Jurkat, Clone E6-1 (cell line): ENCODE results near the gene SCYGR6. TPM values are rescaled to one million over a fixed set of nuclear protein-coding genes. Genes with fewer than 3 reads are reported as not detected.
A peak's percentile ranks its signal among the peaks of the same experiment; 100 is the strongest.
"Not testable (repeated sequence)": the region's sequence is repeated elsewhere in the genome, so short reads cannot be mapped to it uniquely, and the experiment has no call there.

Source experiments
- DNase-seq: peaks from one replicate; pipeline ENCODE4 v3.0.0-alpha.2; 2011; ENCODE audit warnings: low read depth, low spot score
- H3K4me3 ChIP-seq: 2 replicates; pipeline ENCODE4 v1.5.1; 2011; ENCODE audit warnings: mild to moderate bottlenecking, low read length, control low read depth, moderate library complexity
- polyA plus RNA-seq: library from polyadenylated mRNA; unstranded; fragments of >200 nt; gene quantifications from one replicate; pipeline ENCODE4 v1.2.1, GENCODE V29; 2012; ENCODE audit warnings: missing spikeins; ENCODE audit not compliant: insufficient read length, insufficient read depth

SCYGR6 gene, protein sequence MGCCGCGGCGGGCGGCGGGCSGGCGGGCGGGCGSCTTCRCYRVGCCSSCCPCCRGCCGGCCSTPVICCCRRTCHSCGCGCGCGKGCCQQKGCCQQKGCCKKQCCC
- polyA plus RNA-seq = not detected

- peak; percentile 17 for DNase-seq
- no peak within 1 kb of the TSS for H3K4me3 ChIP-seq
Observed at GRCh38 chr2:227724394-227725039, at the start of gene SCYGR6. TSS of gene SCYGR6 (minus strand) at chr2:227724757. CDS start at chr2:227724757, 0 bp downstream.

GRCh38 chr2:227774011-227774624 lies 49.6 kb upstream of the SCYGR6 start:
- H3K4me3 ChIP-seq = no peak overlapping the region
- no peak for DNase-seq

DNA sequence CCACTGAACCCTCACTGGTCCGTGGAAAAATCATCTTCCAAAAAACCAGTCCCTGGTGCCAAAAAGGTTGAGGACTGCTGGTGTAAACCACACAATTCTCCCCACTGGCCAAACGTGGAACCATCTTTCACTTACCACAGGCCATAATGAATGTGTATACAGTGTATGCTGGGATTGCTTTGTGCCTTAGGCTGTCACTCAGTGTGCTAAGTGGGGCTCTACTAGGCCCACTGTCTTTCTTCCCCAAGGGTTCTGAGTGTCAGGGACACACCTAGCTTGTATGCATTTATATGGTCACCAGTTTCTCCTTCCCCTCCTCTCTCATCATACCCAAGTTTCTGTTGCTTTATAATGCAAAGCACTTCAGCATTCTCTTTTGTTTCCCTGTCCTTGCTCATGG lies 48.4 kb upstream of the SCYGR6 start:
- DNase-seq = no peak

GRCh38 chr2:227772197-227772661 lies 47.7 kb upstream of the SCYGR6 start:
- no peak overlapping the region for H3K4me3 ChIP-seq
- no peak for DNase-seq

More for the DNA sequence above, 48.4 kb upstream of the SCYGR6 start:
- no peak overlapping the region for H3K4me3 ChIP-seq

DNA sequence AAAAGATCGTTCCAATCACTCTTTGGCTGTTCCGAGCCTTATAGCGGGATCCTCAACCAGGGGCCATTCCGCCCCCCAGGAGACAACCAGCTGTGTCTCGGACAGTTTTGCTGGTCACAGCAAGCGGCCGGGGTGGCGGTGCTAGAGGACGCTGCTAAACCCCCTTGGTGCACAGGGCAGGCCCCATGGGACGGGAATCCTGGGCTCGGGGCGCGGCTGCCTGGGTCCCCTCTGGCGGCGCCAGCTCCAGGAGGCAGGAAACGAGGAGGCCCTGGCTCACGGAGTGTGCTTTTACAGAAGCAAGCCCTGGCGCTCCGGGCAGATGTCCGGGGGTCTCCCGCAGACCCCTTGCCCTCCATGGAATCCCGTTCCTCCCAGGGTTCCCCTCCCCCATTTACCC lies 43.3 kb upstream of the SCYGR6 start:
- DNase-seq = no peak
- H3K4me3 ChIP-seq = no peak overlapping the region

- DNase-seq = peak; percentile 28
- H3K4me3 ChIP-seq = no peak overlapping the region
Observed at GRCh38 chr2:227766373-227766883, 41.9 kb upstream of the SCYGR6 start.

DNA sequence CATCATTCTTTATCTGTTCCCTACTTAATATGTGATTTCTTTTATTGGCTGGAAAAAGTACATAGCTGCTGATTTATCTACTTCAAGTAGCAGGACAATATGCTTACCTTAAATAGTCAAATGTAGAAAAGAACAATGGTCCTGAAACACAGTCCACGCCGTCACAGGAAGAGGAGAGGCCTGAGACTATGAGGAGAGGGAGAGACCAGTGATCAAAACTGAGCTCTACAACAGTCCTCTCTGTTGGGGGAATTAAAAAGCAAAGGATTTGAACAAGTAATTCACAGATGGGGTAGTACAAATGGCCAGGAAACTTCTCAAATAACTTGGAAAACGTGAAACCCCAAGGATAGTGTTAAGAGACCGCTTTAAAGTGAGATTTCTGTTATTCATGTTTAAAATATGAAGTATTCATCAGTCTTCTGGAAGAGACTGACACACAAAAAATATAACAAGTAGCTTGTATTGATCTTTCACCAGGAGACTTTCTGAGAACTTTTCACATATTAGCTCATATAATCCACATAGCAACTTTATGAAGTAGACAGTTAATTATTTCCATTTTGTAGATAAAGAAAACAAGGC lies 41.3 kb upstream of the SCYGR6 start:
- no peak overlapping the region for H3K4me3 ChIP-seq
- DNase-seq = no peak

DNA sequence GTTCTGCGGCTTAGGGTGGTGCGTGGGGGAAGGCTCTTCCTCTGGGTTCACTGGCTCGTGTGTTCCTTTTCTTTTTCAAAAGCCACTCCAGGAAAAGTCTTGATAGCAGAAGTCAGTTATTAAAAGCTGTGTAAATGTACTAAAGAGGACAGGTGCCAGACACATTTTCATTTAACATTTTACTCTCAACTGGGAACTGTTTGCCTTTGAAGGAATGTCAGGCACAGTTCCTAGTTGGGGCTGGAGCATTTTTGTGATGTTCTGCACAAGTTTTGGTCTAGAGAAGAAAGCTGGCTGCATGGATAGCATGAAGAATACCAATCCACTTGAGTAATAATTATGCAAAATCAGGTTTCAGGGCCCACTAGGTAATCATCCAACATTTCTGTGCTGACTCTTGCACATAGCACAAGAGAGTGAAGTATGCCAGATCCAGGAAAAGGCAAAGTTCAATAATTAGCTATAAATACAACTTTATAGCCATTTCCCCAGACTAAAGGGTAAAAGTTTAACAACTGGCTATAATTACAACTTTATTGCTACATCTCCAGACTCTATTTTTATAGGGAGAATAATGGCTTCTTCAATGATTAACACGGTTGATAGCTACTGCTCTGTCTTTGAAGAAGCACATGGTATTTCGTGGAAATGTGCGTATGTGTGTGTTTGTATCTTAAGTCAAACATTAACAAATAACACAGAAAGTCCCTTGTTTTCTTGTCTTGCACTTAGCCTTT lies 37.4 kb upstream of the SCYGR6 start:
- DNase-seq = no peak
- no peak overlapping the region for H3K4me3 ChIP-seq

DNA sequence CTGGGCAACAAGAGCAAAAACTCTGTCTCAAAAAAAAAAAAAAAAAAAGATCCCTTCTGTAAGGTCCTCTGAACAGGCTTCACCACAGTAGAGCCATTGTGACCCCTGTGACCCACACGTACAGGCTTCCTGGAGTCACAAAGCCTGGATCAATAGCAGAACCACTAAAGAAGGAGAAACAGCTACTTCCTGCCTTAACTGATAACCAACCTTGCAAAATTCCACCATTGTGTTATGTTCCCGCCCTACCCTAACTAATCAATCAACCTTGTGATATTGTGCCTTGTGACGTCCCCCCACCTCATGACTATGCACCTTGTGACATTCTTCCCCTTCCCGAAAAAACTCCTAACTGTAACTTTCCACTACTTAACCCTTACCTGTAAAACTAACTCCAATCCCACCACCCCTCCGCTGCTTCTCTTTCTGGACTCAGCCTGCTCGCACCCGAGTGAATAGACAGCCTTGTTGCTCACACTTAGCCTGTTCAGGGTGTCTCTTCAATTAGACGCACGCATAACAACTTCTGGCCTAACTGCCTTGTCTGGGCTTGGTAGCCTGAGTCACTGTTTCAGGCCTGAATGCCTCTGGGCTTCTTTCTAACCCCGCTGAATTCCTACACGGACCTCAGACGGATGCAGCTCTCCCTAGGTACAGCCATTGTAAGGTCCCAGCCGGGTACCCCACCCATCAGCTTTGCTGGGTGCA lies 35.0 kb upstream of the SCYGR6 start:
- no peak for DNase-seq
- no peak overlapping the region for H3K4me3 ChIP-seq

GRCh38 chr2:227756261-227756660 lies 31.7 kb upstream of the SCYGR6 start:
- H3K4me3 ChIP-seq, DNase-seq: not testable (repeated sequence)

GRCh38 chr2:227748079-227748478 lies 23.5 kb upstream of the SCYGR6 start:
- H3K4me3 ChIP-seq = no peak overlapping the region
- peak; percentile 7 for DNase-seq

DNA sequence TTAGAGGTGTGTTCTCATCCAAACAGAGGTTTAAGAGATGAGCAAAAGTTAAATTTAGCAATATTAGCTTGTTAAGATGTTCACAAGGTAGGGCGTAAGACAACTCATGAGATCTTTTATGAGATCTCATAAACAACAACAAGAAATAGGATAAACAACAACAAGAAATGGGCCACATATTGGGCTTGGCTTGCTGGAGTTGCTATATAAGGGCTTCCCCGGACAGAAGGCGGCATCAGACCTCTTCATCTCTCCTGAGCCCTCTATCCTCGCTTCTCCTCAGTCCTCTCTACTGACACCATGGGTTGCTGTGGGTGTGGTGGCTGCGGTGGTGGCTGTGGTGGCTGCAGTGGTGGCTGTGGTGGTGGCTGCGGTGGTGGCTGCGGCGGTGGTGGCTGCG lies 21.0 kb upstream of the SCYGR6 start, which contains the start of gene SCYGR8:
TSS of gene SCYGR8 (plus strand) at position 301 of the 400 bp plus-strand sequence. CDS start at position 301, 0 bp downstream.
- DNase-seq = no peak
- H3K4me3 ChIP-seq = no peak within 1 kb of the TSS

GRCh38 chr2:227740705-227741104 lies 16.1 kb upstream of the SCYGR6 start:
- H3K4me3 ChIP-seq, DNase-seq: not testable (repeated sequence)

- no peak overlapping the region for H3K4me3 ChIP-seq
- DNase-seq = no peak
Observed at GRCh38 chr2:227739351-227739750, 14.8 kb upstream of the SCYGR6 start.

- H3K4me3 ChIP-seq = no peak within 1 kb of the TSS
- no peak for DNase-seq
Observed at GRCh38 chr2:227728035-227728434, 3.5 kb upstream of the SCYGR6 start, which contains the start of gene SCYGR7. TSS of gene SCYGR7 (plus strand) at chr2:227728335. CDS start at chr2:227728335, 0 bp downstream.

- H3K4me3 ChIP-seq, DNase-seq: not testable (repeated sequence)
Observed at GRCh38 chr2:227722821-227723220, 1.7 kb downstream of the SCYGR6 start.

DNA sequence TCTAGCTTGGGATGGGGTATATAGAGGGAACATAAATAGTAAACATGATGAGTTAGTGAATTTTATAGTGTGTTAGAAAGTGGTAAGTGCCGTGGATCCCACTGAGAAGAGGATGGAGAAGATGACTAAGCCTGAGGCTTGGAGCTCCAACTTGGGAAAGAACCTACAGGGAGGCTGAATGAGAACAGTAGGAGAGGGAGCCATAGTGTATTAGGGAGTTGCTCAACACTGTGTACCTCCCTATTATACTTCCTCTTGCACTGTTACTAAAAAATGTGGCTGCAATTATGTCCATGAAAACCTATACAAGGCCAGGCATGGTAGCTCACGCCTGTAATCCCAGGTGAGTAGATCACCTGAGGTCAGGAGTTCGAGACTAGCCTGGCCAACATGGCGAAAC lies 3.9 kb downstream of the SCYGR6 start:
- DNase-seq = no peak
- H3K4me3 ChIP-seq = no peak overlapping the region

- no peak overlapping the region for H3K4me3 ChIP-seq
- no peak for DNase-seq
Observed at GRCh38 chr2:227719641-227720040, 4.9 kb downstream of the SCYGR6 start.
